ENCODE results near the gene C1D.

DNA sequence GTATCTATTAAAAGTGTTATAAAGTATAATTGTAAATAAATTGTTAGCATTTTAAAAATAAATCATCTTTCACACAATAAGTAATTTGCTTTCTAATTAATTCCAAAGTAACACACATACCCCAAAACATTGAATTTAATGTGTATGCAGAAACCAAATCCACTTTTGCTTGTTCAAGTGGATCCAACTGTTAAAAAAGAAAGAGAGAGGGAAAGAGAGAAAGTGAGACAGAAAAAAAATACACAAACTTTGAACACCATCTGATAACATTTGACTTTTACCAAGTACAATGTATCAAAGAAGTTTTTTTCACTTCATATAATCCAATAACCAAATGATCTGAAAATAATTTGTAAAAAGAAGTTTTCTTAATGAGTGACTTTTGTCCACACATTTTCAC, 16.6 kb downstream of the C1D start:
- TF ChIP-seq, protein P1, sequence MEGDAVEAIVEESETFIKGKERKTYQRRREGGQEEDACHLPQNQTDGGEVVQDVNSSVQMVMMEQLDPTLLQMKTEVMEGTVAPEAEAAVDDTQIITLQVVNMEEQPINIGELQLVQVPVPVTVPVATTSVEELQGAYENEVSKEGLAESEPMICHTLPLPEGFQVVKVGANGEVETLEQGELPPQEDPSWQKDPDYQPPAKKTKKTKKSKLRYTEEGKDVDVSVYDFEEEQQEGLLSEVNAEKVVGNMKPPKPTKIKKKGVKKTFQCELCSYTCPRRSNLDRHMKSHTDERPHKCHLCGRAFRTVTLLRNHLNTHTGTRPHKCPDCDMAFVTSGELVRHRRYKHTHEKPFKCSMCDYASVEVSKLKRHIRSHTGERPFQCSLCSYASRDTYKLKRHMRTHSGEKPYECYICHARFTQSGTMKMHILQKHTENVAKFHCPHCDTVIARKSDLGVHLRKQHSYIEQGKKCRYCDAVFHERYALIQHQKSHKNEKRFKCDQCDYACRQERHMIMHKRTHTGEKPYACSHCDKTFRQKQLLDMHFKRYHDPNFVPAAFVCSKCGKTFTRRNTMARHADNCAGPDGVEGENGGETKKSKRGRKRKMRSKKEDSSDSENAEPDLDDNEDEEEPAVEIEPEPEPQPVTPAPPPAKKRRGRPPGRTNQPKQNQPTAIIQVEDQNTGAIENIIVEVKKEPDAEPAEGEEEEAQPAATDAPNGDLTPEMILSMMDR (conservative IDR thresholded peaks at IDR 0.05; ENCODE audit: low read depth, low read length): no peak
- TF ChIP-seq CHD1 (IDR thresholded peaks at IDR 0.05; ENCODE audit: low read depth, low read length) (no peak), POLR2A (IDR thresholded peaks at IDR 0.05; ENCODE audit: low read depth, low read length) (no peak), CEBPB (IDR thresholded peaks at IDR 0.05; ENCODE audit: low read depth, low read length) (no peak), RAD21 (IDR thresholded peaks at IDR 0.05; ENCODE audit: low read length) (no peak), SMC3 (IDR thresholded peaks at IDR 0.05; ENCODE audit: low read depth, low read length) (no peak), RFX5 (IDR thresholded peaks at IDR 0.05; ENCODE audit: low read depth, low read length) (no peak), MXI1 (IDR thresholded peaks at IDR 0.05; ENCODE audit: borderline replicate concordance, low read depth, low read length) (no peak), MAFK (IDR thresholded peaks at IDR 0.05; ENCODE audit: low read depth, low read length) (no peak), MAZ (IDR thresholded peaks at IDR 0.05; ENCODE audit: borderline replicate concordance, low read depth, low read length) (no peak), FOS (IDR thresholded peaks at IDR 0.05; ENCODE audit: low read depth, low read length) (no peak), NFE2L2 (IDR thresholded peaks at IDR 0.05; ENCODE audit: low read depth, low read length) (no peak)
- TF ChIP-seq, protein P2, sequence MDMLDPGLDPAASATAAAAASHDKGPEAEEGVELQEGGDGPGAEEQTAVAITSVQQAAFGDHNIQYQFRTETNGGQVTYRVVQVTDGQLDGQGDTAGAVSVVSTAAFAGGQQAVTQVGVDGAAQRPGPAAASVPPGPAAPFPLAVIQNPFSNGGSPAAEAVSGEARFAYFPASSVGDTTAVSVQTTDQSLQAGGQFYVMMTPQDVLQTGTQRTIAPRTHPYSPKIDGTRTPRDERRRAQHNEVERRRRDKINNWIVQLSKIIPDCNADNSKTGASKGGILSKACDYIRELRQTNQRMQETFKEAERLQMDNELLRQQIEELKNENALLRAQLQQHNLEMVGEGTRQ (IDR thresholded peaks at IDR 0.05; ENCODE audit: low read depth, low read length): no peak
